IMR-90 (cell line): ENCODE data around the gene ATP6V1D. TPM values are rescaled to one million over a fixed set of nuclear protein-coding genes. Genes with fewer than 3 reads are reported as not detected.

ENCODE experiments used
- ATAC-seq: fragments of 200-7000 bp; cut with Tn5 transposase; 2 replicates; pipeline ENCODE4 v1.9.1; 2020; ENCODE audit warnings: low read depth, mild to moderate bottlenecking, moderate library complexity
- BruUV-seq: library from RNA; stranded (reverse); fragments of 400-500 nt; replicated peaks from 2 replicates; lab custom pipeline; 2021; lab: Mats Ljungman, UMichigan
- CTCF ChIA-PET: fragments of 300-600 bp; formaldehyde crosslinking; extraction: SDS; loops from one replicate; lab custom pipeline; 2021; ENCODE audit warnings: antibody characterized with exemption; lab: Yijun Ruan, JAX
- POLR2A ChIA-PET: fragments of 300-600 bp; sonication (Branson Sonifier 250); formaldehyde crosslinking; loops from one replicate; lab custom pipeline; 2022; ENCODE audit warnings: antibody characterized with exemption; ENCODE audit not compliant: unreplicated experiment; lab: Charles Lee
- DNase-seq: peaks from one replicate; pipeline ENCODE4 v3.0.0; 2013
- H2AFZ ChIP-seq: replicated peaks from 2 replicates; pipeline ENCODE3; 2013; ENCODE audit warnings: low read length, mild to moderate bottlenecking; ENCODE audit not compliant: poor library complexity
- H2AK5ac ChIP-seq: 2 replicates; pipeline ENCODE4 v1.6.1; 2013; ENCODE audit warnings: low read depth, low read length, inconsistent platforms
- H2AK9ac ChIP-seq: replicated peaks from 2 replicates; pipeline ENCODE3; 2013; ENCODE audit warnings: mild to moderate bottlenecking, low read depth, low read length, moderate library complexity; ENCODE audit not compliant: poor library complexity
- H2BK120ac ChIP-seq: 2 replicates; pipeline ENCODE4 v1.6.1; 2013; ENCODE audit warnings: low read depth, low read length, inconsistent platforms
- H2BK15ac ChIP-seq: 3 replicates; pipeline ENCODE4 v1.6.1; 2013; ENCODE audit warnings: low read depth, low read length, inconsistent platforms
- H2BK20ac ChIP-seq: 2 replicates; pipeline ENCODE4 v1.6.1; 2013; ENCODE audit warnings: low read depth, mild to moderate bottlenecking, inconsistent platforms, low read length, moderate library complexity
- H2BK5ac ChIP-seq: 2 replicates; pipeline ENCODE4 v1.6.1; 2013; ENCODE audit warnings: mild to moderate bottlenecking, low read depth, low read length, inconsistent platforms; ENCODE audit not compliant: poor library complexity, severe bottlenecking
- H3K14ac ChIP-seq: replicated peaks from 2 replicates; pipeline ENCODE4 v1.6.1; 2013; ENCODE audit warnings: low read depth, low read length, inconsistent platforms
- H3K18ac ChIP-seq: 2 replicates; pipeline ENCODE4 v1.6.1; 2013; ENCODE audit warnings: low read depth, low read length, control low read depth
- H3K23ac ChIP-seq: 2 replicates; pipeline ENCODE4 v1.6.1; 2013; ENCODE audit warnings: low read depth, low read length, inconsistent platforms
- H3K27ac ChIP-seq: 2 replicates; pipeline ENCODE4 v1.5.1; 2013; ENCODE audit warnings: mild to moderate bottlenecking, control low read depth, low read length; ENCODE audit not compliant: insufficient read depth
- H3K27me3 ChIP-seq: 2 replicates; pipeline ENCODE4 v1.6.1; 2013; ENCODE audit warnings: low read length; ENCODE audit not compliant: control insufficient read depth, insufficient read depth
- H3K36me3 ChIP-seq: 2 replicates; pipeline ENCODE4 v1.6.1; 2013; ENCODE audit warnings: low read length, mixed read lengths; ENCODE audit not compliant: control insufficient read depth, insufficient read depth
- H3K4ac ChIP-seq: 2 replicates; pipeline ENCODE4 v1.6.1; 2013; ENCODE audit warnings: low read depth, low read length, inconsistent platforms
- H3K4me1 ChIP-seq: 2 replicates; pipeline ENCODE4 v1.6.1; 2013; ENCODE audit warnings: low read length, mixed read lengths; ENCODE audit not compliant: control insufficient read depth, insufficient read depth
- H3K4me2 ChIP-seq: 2 replicates; pipeline ENCODE4 v1.6.1; 2013; ENCODE audit warnings: low read depth, mild to moderate bottlenecking, control low read depth, low read length, moderate library complexity
- H3K4me3 ChIP-seq: 2 replicates; pipeline ENCODE4 v1.5.1; 2013; ENCODE audit warnings: low read depth, mild to moderate bottlenecking, control low read depth, low read length, moderate library complexity; ENCODE audit not compliant: insufficient read depth
- H3K56ac ChIP-seq: 2 replicates; pipeline ENCODE4 v1.6.1; 2013; ENCODE audit warnings: low read length, inconsistent platforms; ENCODE audit not compliant: insufficient read depth; ENCODE audit errors: extremely low read depth
- H3K79me1 ChIP-seq, 2 experiments: 2 replicates each; pipeline ENCODE4 v1.6.1; 2013; ENCODE audit warnings: low read length in 2 of 2, inconsistent platforms in 1 of 2, low read depth in 1 of 2
- H3K9ac ChIP-seq: 2 replicates; pipeline ENCODE4 v1.6.1; 2013; ENCODE audit warnings: low read depth, low read length, control low read depth
- H3K9me1 ChIP-seq: 2 replicates; pipeline ENCODE4 v1.6.1; 2013; ENCODE audit warnings: low read length, inconsistent platforms; ENCODE audit not compliant: insufficient read depth
- H3K9me3 ChIP-seq: 2 replicates; pipeline ENCODE4 v1.6.1; 2013; ENCODE audit warnings: low read length; ENCODE audit not compliant: control insufficient read depth, insufficient read depth
- H4K20me1 ChIP-seq: 2 replicates; pipeline ENCODE4 v1.6.1; 2013; ENCODE audit warnings: low read length, inconsistent platforms; ENCODE audit not compliant: insufficient read depth
- H4K5ac ChIP-seq: 2 replicates; pipeline ENCODE4 v1.6.1; 2013; ENCODE audit warnings: mild to moderate bottlenecking, low read depth, low read length, control low read depth
- H4K8ac ChIP-seq, 2 experiments: 2 replicates each; pipeline ENCODE4 v1.6.1; 2013; ENCODE audit warnings: low read depth in 2 of 2, low read length in 2 of 2, control low read depth in 1 of 2, inconsistent platforms in 1 of 2
- H4K91ac ChIP-seq: 2 replicates; pipeline ENCODE4 v1.6.1; 2013; ENCODE audit warnings: low read depth, low read length, inconsistent platforms; ENCODE audit not compliant: insufficient read depth
- BHLHE40 ChIP-seq: fragments of 150-350 bp; IDR thresholded peaks from 2 replicates; pipeline ENCODE4 v1.6.1; 2016; ENCODE audit warnings: mild to moderate bottlenecking, low read depth, low read length
- CHD1 ChIP-seq: IDR thresholded peaks from 2 replicates; pipeline ENCODE4 v1.6.1; 2012; ENCODE audit warnings: low read depth, low read length, improper control_type of control experiment
- MAZ ChIP-seq: IDR thresholded peaks from 2 replicates; pipeline ENCODE4 v1.6.1; 2012; ENCODE audit warnings: low read depth, mild to moderate bottlenecking, low read length, improper control_type of control experiment, moderate library complexity, borderline replicate concordance
- NFE2L2 ChIP-seq: fragments of 150-350 bp; IDR thresholded peaks from 2 replicates; pipeline ENCODE4 v1.6.1; 2016; ENCODE audit warnings: low read depth, mild to moderate bottlenecking, low read length
- POLR2A ChIP-seq: IDR thresholded peaks from 2 replicates; pipeline ENCODE4 v1.6.1; 2012; ENCODE audit warnings: mild to moderate bottlenecking, low read depth, low read length
- RCOR1 ChIP-seq: IDR thresholded peaks from 2 replicates; pipeline ENCODE4 v1.6.1; 2012; ENCODE audit warnings: mild to moderate bottlenecking, low read length, improper control_type of control experiment; ENCODE audit not compliant: insufficient replicate concordance
- RFX5 ChIP-seq: IDR thresholded peaks from 2 replicates; pipeline ENCODE4 v1.8.0; 2012; ENCODE audit warnings: low read depth, mild to moderate bottlenecking, low read length, moderate library complexity
- SMC3 ChIP-seq: fragments of 150-350 bp; IDR thresholded peaks from 2 replicates; pipeline ENCODE4 v1.6.1; 2016; ENCODE audit warnings: low read depth, mild to moderate bottlenecking, antibody characterized with exemption, low read length, moderate library complexity
- WGBS, 2 experiments: methylation state at CpG; one replicate each; pipeline versions ENCODE4 v1.1.5 to v1.1.7; 2013; ENCODE audit warnings: missing lambda C conversion rate in 2 of 2; ENCODE audit not compliant: insufficient read length in 1 of 2; ENCODE audit errors: extremely low coverage in 2 of 2; 5-methylcytosine and 5-hydroxymethylcytosine counted together
- dilution Hi-C: fragments of 300-500 bp; cut with HindIII; formaldehyde crosslinking; loops from one replicate; pipeline ENCODE4 v1.14.3; 2018; ENCODE audit warnings: low sequenced_read_pairs; ENCODE audit not compliant: unreplicated experiment
- in situ Hi-C: fragments of 300-500 bp; cut with MboI; formaldehyde crosslinking; loops from 3 replicates; pipeline ENCODE4 v1.14.3; 2019; ENCODE audit warnings: low sequenced_read_pairs, inconsistent platforms, mixed read lengths
- intact Hi-C: fragments of 100-400 bp; cut with micrococcal nuclease; formaldehyde crosslinking; loops from 2 replicates; pipeline ENCODE4 v1.10.0; 2022
- polyA plus RNA-seq, 3 experiments: library from polyadenylated mRNA; depleted of rRNA; stranded (reverse); fragments of >200 nt; gene quantifications; 2 replicates each; pipeline ENCODE4 v1.2.3, GENCODE V29; 2012; ENCODE audit warnings: low replicate concordance in 1 of 3
- total RNA-seq: library from RNA; depleted of rRNA; stranded (reverse); fragments of >200 nt; gene quantifications from 2 replicates; pipeline ENCODE4 v1.2.3, GENCODE V29; 2012
- TF ChIP-seq, protein P1 (sequence below): fragments of 150-350 bp; IDR thresholded peaks from 2 replicates; pipeline ENCODE4 v1.6.1; 2016; ENCODE audit warnings: low read depth, mild to moderate bottlenecking, low read length, moderate library complexity, borderline replicate concordance
- TF ChIP-seq, protein P2 (sequence below): conservative IDR thresholded peaks from 2 replicates; pipeline ENCODE4 v1.5.1; 2012; ENCODE audit warnings: mild to moderate bottlenecking, low read depth, low read length, improper control_type of control experiment
- TF ChIP-seq, protein P3 (sequence below): fragments of 150-350 bp; IDR thresholded peaks from 2 replicates; pipeline ENCODE4 v1.6.1; 2017; ENCODE audit warnings: mild to moderate bottlenecking, antibody characterized with exemption, low read length, low read depth

The ATP6V1D gene
- total and polyA plus RNA-seq, 2 of the 4 experiments (the other 2 are of a cell fraction) = 54.5 to 113 TPM

DNA sequence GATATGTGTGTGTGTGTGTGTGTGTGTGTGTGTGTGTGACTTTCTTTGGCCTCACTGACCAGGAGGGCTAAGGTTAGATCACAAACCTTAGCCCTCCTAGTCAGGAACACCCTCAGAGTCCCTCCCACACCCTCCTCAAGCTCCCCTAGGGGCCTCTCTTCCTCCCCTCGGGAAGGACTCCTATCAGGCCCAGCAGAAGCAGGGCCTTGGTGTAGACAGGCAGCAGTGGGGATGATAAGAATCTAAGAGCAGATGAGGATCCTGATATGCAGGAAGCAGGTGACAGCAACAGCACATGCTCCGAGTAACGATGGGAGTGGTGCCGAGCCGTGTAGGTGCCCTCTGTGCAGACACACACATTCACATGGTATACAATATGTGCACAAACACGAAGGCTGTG lies 31.7 kb upstream of the ATP6V1D start:
- ChIA-PET POLR2A (no interaction called here), CTCF (interaction anchor here (1.1 kb wide), 1 partner anchor 41 kb away, joined by 4 read pairs; no protein-coding TSS in a partner anchor)
- intact Hi-C loops = no loop called here
- Histone ChIP-seq H3K14ac (no peak overlapping the region), H2AK9ac (no peak overlapping the region), H3K79me1 (no peaks in the 10 kb centered on the region), H3K4ac (no peak overlapping the region), H3K56ac (no peak overlapping the region), H3K36me3 (peaks cover 3% of the 10 kb centered on the region; the same call in 1 of the 2 replicates), H3K4me2 (no peak overlapping the region), H3K9me3 (no peaks in the 10 kb centered on the region), H3K9me1 (0 out of 2 replicates have a peak, but pooled peaks cover under 1% of the 10 kb centered on the region), H3K4me1 (no peaks in the 10 kb centered on the region), H3K23ac (no peak overlapping the region), H2BK15ac (no peak overlapping the region), H2BK5ac (no peak overlapping the region), H2AFZ (no peak overlapping the region), H3K27ac (no peak overlapping the region), H3K18ac (no peak overlapping the region), H3K4me3 (no peak overlapping the region), H2BK20ac (no peak overlapping the region), H4K20me1 (no peaks in the 10 kb centered on the region), H4K8ac (no peak overlapping the region), H3K9ac (no peak overlapping the region), H2BK120ac (no peak overlapping the region), H4K5ac (no peak overlapping the region), H3K27me3 (no peaks in the 10 kb centered on the region), H4K91ac (no peak overlapping the region), H2AK5ac (no peak overlapping the region)
- in situ Hi-C loops = no loop called here
- DNase-seq = no peak
- ATAC-seq = no peak
- dilution Hi-C loops = no loop called here
- no peak for TF ChIP-seq CHD1
- TF ChIP-seq, protein P1, sequence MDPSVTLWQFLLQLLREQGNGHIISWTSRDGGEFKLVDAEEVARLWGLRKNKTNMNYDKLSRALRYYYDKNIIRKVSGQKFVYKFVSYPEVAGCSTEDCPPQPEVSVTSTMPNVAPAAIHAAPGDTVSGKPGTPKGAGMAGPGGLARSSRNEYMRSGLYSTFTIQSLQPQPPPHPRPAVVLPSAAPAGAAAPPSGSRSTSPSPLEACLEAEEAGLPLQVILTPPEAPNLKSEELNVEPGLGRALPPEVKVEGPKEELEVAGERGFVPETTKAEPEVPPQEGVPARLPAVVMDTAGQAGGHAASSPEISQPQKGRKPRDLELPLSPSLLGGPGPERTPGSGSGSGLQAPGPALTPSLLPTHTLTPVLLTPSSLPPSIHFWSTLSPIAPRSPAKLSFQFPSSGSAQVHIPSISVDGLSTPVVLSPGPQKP = no peak
- TF ChIP-seq POLR2A = no peak
- TF ChIP-seq, protein P2, sequence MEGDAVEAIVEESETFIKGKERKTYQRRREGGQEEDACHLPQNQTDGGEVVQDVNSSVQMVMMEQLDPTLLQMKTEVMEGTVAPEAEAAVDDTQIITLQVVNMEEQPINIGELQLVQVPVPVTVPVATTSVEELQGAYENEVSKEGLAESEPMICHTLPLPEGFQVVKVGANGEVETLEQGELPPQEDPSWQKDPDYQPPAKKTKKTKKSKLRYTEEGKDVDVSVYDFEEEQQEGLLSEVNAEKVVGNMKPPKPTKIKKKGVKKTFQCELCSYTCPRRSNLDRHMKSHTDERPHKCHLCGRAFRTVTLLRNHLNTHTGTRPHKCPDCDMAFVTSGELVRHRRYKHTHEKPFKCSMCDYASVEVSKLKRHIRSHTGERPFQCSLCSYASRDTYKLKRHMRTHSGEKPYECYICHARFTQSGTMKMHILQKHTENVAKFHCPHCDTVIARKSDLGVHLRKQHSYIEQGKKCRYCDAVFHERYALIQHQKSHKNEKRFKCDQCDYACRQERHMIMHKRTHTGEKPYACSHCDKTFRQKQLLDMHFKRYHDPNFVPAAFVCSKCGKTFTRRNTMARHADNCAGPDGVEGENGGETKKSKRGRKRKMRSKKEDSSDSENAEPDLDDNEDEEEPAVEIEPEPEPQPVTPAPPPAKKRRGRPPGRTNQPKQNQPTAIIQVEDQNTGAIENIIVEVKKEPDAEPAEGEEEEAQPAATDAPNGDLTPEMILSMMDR = no peak
- TF ChIP-seq BHLHE40 = no peak
- no peak for TF ChIP-seq NFE2L2
- no peak for TF ChIP-seq SMC3
- TF ChIP-seq MAZ = no peak
- no peak for TF ChIP-seq RFX5
- TF ChIP-seq, protein P3, sequence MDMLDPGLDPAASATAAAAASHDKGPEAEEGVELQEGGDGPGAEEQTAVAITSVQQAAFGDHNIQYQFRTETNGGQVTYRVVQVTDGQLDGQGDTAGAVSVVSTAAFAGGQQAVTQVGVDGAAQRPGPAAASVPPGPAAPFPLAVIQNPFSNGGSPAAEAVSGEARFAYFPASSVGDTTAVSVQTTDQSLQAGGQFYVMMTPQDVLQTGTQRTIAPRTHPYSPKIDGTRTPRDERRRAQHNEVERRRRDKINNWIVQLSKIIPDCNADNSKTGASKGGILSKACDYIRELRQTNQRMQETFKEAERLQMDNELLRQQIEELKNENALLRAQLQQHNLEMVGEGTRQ = no peak
- TF ChIP-seq RCOR1 = no peak
- no TSS peak for BruUV-seq
- 82% methylated on average over 5 of the region's 6 CpGs; no CpG with 5 or more reads in 1 of the 2 experiments for WGBS, 2 experiments
